Activated T-cell treated with anti-CD3 and anti-CD28 coated beads, Interleukin-2, amount 50 U/mL, for 4 hours (primary cell): ENCODE data around the gene FAM83F. TPM values are rescaled to one million over a fixed set of nuclear protein-coding genes. Genes with fewer than 3 reads are reported as not detected.
A peak's percentile ranks its signal among the peaks of the same experiment; 100 is the strongest.

Source experiments
- ATAC-seq, 2 donors: fragments of 200-7000 bp; cut with Tn5 transposase; one replicate each; pipeline ENCODE4 v1.10.0; 2021
- DNase-seq: peaks from one replicate; pipeline ENCODE4 v3.0.0-alpha.2; 2020
- H3K27me3 Mint-ChIP-seq: one replicate; pipeline ENCODE4 v1.8.0; 2021; ENCODE audit warnings: low read depth, mixed read lengths
- H3K36me3 Mint-ChIP-seq: one replicate; pipeline ENCODE4 v1.8.0; 2022; ENCODE audit warnings: mixed read lengths; ENCODE audit not compliant: insufficient read depth
- H3K4me1 Mint-ChIP-seq: one replicate; pipeline ENCODE4 v1.8.0; 2021; ENCODE audit warnings: low read depth, mixed read lengths
- H3K4me3 Mint-ChIP-seq: one replicate; pipeline ENCODE4 v1.8.0; 2021; ENCODE audit warnings: mild to moderate bottlenecking, moderate library complexity, mixed read lengths
- H3K9me3 Mint-ChIP-seq: one replicate; pipeline ENCODE4 v1.8.0; 2021; ENCODE audit warnings: mixed read lengths
- total RNA-seq, 3 donors: library from RNA; stranded (reverse); gene quantifications; one replicate each; pipeline ENCODE4 v1.2.1, GENCODE V29; 2021

FAM83F gene
- total RNA-seq, 3 donors from 2014 or later = 1.4 to 2.1 (median 2.0) TPM

DNA sequence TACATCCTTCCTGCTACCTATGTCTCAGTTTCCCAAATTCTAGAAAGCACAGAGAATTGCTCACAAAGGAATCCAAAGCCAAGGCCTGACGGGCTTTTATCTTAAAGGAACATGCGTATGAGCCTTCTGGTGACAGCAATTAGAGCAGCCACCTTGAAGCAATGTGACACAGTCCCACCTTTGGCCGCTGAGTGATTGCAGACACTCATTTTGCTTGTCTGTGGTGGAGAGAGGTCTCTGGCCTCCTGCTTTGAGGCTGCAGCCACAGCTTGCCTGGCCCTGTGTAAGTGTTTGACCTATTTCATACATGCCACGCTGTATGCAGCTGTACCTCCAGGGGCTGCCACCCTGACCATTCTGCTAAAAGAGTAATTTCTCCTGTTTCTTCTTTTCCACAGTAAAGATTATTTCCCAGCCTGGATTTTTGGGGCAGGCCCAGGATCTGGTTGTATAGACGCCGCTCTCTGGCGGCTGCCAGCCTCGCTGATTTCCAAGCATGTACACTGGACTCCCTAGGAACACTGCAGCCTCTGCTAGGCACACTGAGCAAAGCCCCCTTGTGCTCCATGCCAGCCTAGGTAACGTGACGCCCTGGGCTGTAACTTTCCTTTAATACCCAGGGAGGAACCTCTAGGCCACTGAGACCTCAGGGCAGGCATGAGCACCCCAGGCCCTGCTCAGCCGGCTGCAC lies 35.7 kb upstream of the FAM83F start:
- Mint-ChIP-seq H3K27me3 (no peaks in the 10 kb centered on the region), H3K9me3 (no peaks in the 10 kb centered on the region), H3K36me3 (peaks cover 42% of the 10 kb centered on the region), H3K4me3 (no peak overlapping the region), H3K4me1 (peaks cover 74% of the 10 kb centered on the region)
- no peak for ATAC-seq
- no peak for DNase-seq

DNA sequence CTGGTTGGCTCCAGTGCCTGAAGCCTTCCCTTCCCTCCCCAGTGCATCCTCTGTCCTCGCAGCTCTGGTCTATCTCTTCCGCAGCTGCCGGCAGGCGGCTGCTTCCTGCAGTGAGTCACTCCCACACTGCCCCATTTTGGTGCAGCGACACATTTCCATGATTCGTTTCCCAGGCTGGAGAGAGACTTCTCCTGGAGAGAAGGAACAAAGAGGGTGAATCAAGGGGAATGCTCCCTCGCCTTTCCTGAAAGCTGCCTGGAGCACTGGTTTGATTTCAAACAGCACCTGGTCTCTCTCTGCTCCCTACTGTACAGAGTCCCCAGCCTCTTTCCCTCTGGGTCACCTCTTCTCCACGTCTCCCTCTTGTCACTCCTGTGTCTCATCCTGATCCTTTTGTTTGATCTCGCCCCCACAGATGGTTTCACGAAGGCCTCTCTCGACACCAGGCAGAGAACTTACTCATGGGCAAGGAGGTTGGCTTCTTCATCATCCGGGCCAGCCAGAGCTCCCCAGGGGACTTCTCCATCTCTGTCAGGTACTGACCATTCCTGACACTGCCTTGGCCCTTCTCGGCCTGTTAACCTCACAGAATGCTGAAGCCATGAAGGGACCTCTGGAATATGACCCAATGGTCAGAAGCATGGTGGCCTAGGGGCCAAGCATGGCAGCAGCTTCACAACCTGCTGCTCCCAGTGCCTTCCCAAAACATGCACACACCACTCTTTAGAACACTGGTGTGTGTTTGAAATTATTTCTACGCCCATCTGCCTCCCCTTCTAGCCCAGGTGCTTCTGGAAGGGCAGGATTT lies 34.9 kb upstream of the FAM83F start, which contains the start of gene TMA7B:
TMA7B (plus strand) TSS at position 758 of the 808 bp plus-strand sequence. CDS start 3,978 bp downstream, outside the sequence.
- peaks cover 44% of the 10 kb centered on the region for H3K36me3 Mint-ChIP-seq
- H3K9me3 Mint-ChIP-seq = no peaks in the 10 kb centered on the region
- H3K4me1 Mint-ChIP-seq = peaks cover 69% of the 10 kb centered on the region
- H3K27me3 Mint-ChIP-seq = no peaks in the 10 kb centered on the region
- peak within 1 kb of the TSS; percentile 53 for H3K4me3 Mint-ChIP-seq
- ATAC-seq (peak; percentile 29 to 41), DNase-seq (peak; percentile 28)

DNA sequence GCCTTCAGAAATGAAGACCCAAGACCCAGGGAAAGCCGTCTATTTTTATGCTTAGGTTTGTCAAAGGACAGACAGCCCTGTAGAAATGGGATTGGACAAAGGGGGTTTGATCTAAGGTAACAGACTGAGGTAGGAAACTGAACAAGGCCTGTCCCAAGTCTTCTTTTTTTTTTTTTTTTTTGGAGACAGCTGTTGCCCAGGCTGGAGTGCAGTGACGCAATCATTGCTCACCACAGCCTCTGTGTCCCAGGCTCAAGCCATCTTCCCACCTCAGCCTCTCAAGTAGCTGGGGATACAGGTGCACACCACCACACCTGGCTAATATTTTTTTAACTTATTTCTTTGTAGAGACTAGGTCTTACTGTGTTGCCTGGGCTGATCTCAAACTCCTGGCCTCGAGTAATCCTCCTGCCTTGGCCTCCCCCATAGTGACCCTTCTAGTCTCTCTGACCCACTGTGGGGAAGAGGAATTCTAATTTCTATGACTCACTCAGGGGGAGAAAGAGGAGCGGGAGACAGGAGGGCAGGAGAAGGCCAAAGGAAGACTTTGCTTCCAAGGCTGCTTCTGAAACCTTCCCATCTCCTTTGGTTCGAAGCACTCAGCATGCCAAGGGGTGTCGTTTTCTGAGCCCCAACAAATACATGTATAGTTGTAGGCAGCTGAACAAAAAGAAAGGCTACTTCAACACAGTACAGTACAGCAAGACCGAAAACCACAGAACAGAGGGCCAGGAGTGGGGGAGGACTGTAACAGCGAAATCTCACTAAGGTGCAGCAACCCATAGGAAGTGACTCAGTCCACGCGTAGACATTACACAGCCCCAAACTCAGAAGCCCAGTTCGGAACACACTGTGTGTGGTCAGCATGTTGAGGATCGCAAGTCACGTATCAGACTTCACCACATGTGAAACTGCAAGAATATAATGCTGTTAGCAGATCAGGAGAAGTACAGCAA lies 33.7 kb upstream of the FAM83F start:
- DNase-seq (peak; percentile 46), ATAC-seq (peak; percentile 94 to 95)
- no peaks in the 10 kb centered on the region for H3K27me3 Mint-ChIP-seq
- no peaks in the 10 kb centered on the region for H3K9me3 Mint-ChIP-seq
- peak overlapping the region; percentile 53 for H3K4me3 Mint-ChIP-seq
- peaks cover 57% of the 10 kb centered on the region for H3K4me1 Mint-ChIP-seq
- H3K36me3 Mint-ChIP-seq = peaks cover 47% of the 10 kb centered on the region

DNA sequence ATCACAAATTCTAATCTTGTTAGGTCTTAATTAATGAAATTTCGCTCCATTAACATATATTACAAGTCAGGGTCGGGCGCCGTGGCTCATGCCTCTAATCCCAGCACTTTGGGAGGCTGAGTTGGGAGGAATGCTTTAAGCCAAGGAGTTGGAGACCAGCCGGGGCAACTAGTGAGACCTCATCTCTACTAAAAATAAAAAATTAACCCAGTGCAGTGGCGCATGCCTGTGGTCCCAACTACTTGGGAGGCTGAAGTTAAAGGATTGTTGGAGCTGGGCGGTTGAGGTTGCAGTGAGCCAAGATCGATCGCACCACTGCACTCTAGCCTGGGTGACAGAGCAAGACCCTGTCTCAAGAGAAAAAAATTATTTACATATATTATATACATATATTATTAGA lies 32.7 kb upstream of the FAM83F start:
- H3K4me3 Mint-ChIP-seq = peak overlapping the region; percentile 53
- no peaks in the 10 kb centered on the region for H3K9me3 Mint-ChIP-seq
- peaks cover 50% of the 10 kb centered on the region for H3K4me1 Mint-ChIP-seq
- peaks cover 56% of the 10 kb centered on the region for H3K36me3 Mint-ChIP-seq
- DNase-seq (no peak), ATAC-seq (no peak)
- H3K27me3 Mint-ChIP-seq = no peaks in the 10 kb centered on the region

DNA sequence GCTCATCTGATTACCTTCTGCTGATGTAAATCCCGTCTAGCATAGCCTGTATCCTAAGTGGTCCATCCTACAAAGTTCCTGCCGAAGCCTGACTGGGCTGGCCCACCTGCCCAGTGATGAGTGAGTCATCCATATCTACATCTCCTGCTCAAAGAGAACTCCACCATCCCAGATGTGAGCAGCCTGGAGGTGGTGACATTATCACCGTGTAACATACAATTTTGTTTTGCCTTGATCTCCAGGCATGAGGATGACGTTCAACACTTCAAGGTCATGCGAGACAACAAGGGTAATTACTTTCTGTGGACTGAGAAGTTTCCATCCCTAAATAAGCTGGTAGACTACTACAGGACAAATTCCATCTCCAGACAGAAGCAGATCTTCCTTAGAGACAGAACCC lies 29.0 kb upstream of the FAM83F start:
- H3K4me3 Mint-ChIP-seq = no peak overlapping the region
- H3K4me1 Mint-ChIP-seq = peaks cover 16% of the 10 kb centered on the region
- no peaks in the 10 kb centered on the region for H3K27me3 Mint-ChIP-seq
- no peaks in the 10 kb centered on the region for H3K9me3 Mint-ChIP-seq
- ATAC-seq (no peak), DNase-seq (no peak)
- peaks cover 52% of the 10 kb centered on the region for H3K36me3 Mint-ChIP-seq

DNA sequence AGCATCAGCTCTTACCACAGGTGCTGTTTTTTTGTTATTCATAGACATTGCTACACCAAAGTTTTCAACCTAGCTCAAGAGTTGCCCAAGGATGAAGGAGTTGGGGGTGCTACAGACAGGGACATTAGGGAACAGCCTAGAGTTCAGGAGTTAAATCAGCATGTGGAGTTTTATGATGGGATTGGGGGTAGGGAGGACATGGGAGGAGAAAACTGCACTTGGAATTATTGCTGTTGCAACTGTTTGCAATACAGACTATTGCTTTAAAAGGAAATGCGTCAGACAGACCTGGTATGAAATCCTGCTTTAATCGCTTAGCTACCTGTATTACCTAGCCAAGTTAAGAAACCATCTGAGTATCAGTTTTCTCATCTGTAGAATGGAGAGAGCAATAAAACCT lies 28.3 kb upstream of the FAM83F start:
- Mint-ChIP-seq H3K27me3 (no peaks in the 10 kb centered on the region), H3K9me3 (no peaks in the 10 kb centered on the region), H3K36me3 (peaks cover 56% of the 10 kb centered on the region), H3K4me1 (peaks cover 10% of the 10 kb centered on the region), H3K4me3 (no peak overlapping the region)
- no peak for DNase-seq
- ATAC-seq = no peak

DNA sequence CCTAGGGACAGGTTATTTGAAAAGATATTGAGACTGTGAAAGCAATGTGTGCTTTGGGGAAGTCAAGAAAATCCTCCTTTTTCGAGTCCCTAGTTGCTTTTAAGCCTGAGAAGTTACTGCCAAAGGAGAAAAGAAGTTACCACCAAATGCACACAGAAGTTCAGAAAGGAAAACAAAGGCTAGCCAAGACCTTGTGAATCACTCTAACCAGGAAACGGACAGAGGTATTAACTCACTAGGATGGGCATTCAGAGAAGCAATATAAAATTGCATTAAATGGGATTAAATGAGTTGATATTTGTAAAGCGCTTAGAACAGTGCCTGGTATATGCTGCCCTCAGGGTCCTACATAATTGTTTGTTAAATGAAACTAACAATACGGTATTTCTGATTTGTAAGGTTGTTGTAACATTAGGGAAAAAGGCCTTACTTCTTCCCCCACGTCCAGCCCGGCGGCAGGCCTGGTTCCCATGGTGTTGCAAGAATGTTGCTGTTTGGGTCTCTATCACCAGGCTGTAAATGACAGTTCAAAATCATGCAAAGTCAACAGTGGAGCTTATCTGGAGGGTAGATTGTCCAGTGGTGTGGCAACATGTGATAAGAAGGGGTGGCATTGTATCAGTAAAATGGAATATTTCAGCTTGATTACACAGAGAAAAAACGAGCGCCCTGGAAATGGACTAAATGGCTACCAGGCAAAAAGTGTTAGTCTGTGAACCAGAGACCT lies 27.5 kb upstream of the FAM83F start:
- Mint-ChIP-seq H3K36me3 (peaks cover 56% of the 10 kb centered on the region), H3K4me3 (no peak overlapping the region), H3K27me3 (no peaks in the 10 kb centered on the region), H3K4me1 (peaks cover 3% of the 10 kb centered on the region), H3K9me3 (no peaks in the 10 kb centered on the region)
- DNase-seq (no peak), ATAC-seq (no peak)

DNA sequence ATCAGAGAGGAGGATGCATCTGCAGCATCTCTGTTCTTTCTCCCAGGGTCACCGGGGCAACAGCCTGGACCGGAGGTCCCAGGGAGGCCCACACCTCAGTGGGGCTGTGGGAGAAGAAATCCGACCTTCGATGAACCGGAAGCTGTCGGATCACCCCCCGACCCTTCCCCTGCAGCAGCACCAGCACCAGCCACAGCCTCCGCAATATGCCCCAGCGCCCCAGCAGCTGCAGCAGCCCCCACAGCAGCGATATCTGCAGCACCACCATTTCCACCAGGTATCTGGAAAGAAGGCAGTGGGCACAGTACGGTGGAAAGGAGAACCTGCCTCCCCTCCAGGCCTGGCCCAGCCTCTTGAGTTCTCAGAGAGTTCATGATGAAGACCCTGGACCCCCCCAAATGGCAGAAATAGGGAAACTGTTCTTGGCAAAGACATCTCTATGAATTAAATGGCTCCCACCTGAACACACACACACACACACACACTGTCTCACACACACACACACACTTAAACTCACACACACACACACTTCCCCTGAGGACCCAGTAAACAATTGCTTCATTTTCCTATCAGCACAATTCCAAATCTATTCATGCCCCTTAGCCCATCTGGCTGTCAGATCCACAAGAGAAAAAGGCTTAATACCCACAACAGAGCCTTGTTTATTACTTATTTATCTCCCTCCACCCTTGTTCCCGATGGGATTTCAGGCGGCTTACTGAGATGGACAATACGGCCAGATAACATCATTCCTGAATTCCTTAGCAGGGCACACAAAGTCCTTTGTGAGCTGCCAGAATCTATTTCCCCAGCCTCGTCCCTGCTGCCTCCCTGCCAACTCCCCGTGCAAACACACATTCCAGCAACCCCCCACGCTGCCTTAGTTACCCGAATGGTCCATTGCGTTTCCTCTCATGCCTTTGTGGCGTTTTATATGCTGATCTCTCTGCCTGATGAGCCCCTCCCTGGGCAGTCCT lies 26.5 kb upstream of the FAM83F start:
- no peak for ATAC-seq
- Mint-ChIP-seq H3K36me3 (peaks cover 63% of the 10 kb centered on the region), H3K4me3 (no peak overlapping the region), H3K9me3 (no peaks in the 10 kb centered on the region), H3K4me1 (peaks cover 1% of the 10 kb centered on the region), H3K27me3 (no peaks in the 10 kb centered on the region)
- no peak for DNase-seq

DNA sequence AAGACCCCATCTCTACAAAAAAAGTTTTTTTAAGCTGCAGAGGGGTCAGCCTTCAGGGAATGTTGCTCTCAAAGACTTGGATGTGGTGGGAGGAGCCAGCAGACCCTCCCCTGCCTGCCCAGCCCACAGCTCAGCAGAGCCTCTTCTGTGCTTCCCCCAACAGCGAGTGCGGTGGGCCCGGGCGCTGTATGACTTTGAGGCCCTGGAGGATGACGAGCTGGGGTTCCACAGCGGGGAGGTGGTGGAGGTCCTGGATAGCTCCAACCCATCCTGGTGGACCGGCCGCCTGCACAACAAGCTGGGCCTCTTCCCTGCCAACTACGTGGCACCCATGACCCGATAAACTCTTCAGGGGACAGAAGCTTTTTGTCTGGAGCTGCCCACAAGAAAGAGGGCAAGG lies 24.0 kb upstream of the FAM83F start:
- H3K4me1 Mint-ChIP-seq = no peaks in the 10 kb centered on the region
- no peaks in the 10 kb centered on the region for H3K9me3 Mint-ChIP-seq
- peaks cover 62% of the 10 kb centered on the region for H3K36me3 Mint-ChIP-seq
- no peak overlapping the region for H3K4me3 Mint-ChIP-seq
- DNase-seq (no peak), ATAC-seq (no peak)
- no peaks in the 10 kb centered on the region for H3K27me3 Mint-ChIP-seq

DNA sequence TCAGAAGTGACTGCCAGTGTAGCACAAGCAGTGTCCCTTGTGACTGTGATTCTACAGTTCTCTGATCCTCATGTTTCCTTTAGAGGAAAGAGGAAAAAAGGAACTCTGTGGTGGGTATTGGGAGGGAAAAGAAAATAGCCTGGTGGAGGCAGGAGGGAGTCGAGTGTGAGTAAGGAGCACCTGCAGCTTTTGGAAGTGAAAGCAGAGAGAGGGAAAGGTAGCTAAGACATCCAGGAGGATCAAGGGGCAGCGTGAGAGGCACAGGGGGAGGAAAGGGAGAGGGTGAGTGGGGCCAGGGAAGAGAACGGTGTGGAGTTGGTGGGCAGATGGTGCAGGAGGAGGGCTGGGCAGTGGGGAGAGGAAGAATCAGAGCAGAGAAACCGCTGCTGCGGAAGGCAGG lies 22.1 kb upstream of the FAM83F start:
- ATAC-seq (no peak), DNase-seq (no peak)
- no peaks in the 10 kb centered on the region for H3K9me3 Mint-ChIP-seq
- H3K4me3 Mint-ChIP-seq = no peak overlapping the region
- H3K4me1 Mint-ChIP-seq = no peaks in the 10 kb centered on the region
- H3K27me3 Mint-ChIP-seq = no peaks in the 10 kb centered on the region
- peaks cover 54% of the 10 kb centered on the region for H3K36me3 Mint-ChIP-seq

DNA sequence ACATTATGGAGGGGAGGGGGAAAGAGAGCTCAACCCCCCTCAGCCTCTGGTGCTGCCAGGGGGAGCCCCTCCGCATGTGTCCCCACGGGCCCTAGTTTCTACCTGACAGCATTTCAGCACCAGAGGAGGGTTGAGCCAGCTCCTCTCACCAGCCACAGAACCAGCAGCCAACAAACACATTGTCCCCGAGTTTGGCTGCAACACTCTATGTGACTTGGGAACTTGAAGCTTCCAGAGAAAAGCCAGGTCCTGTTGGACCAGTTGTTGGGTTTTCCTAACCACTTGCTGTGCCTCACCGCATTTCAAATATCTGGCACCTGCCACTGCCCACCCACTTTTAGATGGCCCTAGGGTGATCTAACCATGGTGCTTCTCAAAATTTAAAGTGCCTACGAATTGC lies 21.1 kb upstream of the FAM83F start:
- Mint-ChIP-seq H3K4me3 (no peak overlapping the region), H3K27me3 (no peaks in the 10 kb centered on the region)

DNA sequence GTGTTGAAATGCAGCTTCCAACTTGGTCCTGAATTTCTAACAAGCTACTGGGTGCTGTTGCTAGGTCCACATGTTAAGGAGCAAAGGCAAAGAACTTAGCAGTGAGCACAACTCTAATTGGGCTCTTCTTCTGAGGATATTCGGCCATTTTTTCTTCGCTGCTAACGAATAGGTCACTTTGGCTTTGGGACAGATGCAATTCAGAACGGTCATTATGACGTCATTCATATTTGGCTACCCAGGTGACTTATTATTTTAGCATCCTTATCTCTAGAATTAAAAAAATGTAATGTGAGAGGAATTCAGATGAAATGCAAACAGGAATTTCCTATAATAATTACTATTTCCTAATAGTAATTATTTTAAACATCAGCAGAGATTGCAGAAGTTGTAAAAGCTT lies 20.7 kb upstream of the FAM83F start:
- Mint-ChIP-seq H3K9me3 (no peaks in the 10 kb centered on the region), H3K36me3 (peaks cover 47% of the 10 kb centered on the region), H3K27me3 (no peaks in the 10 kb centered on the region), H3K4me3 (no peak overlapping the region), H3K4me1 (peaks cover 3% of the 10 kb centered on the region)
- no peak for DNase-seq
- ATAC-seq = no peak

More for the DNA sequence above, 21.1 kb upstream of the FAM83F start:
- DNase-seq (no peak), ATAC-seq (no peak)
- H3K9me3 Mint-ChIP-seq = no peaks in the 10 kb centered on the region
- no peaks in the 10 kb centered on the region for H3K4me1 Mint-ChIP-seq
- H3K36me3 Mint-ChIP-seq = peaks cover 50% of the 10 kb centered on the region

DNA sequence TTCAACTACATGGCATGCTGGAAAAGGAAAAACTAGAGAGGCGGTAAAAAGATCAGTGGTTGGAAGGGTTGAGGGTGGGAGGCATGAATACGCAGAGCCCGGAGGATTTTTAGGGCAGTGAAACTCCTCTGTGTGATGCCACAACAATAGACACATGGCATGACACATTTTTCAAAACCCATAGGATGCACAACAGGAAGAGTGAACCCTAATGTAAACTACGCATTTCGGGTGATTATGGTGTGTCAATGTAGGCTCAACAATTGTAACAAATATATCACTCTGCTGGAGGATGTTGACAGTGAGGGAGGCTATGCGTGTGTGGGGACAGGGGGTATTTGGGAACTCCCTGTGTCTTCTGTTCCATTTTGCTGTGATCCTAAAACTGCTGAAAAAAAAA lies 15.7 kb upstream of the FAM83F start:
- Mint-ChIP-seq H3K36me3 (peaks cover 17% of the 10 kb centered on the region), H3K4me3 (no peak overlapping the region), H3K4me1 (peaks cover 18% of the 10 kb centered on the region), H3K27me3 (no peaks in the 10 kb centered on the region), H3K9me3 (no peaks in the 10 kb centered on the region)
- peak; percentile 57 to 71 for ATAC-seq
- no peak for DNase-seq
